HG02840 (cell line): ENCODE measurements around the gene ADGRG6.

Source experiments
- ATAC-seq: cut with Tn5 transposase; IDR thresholded peaks from one replicate; pipeline ENCODE4 v1.9.1; 2021; ENCODE audit warnings: mild to moderate bottlenecking, moderate library complexity, moderate number of reproducible peaks; ENCODE audit not compliant: unreplicated experiment, low FRiP score

ADGRG6 gene

DNA sequence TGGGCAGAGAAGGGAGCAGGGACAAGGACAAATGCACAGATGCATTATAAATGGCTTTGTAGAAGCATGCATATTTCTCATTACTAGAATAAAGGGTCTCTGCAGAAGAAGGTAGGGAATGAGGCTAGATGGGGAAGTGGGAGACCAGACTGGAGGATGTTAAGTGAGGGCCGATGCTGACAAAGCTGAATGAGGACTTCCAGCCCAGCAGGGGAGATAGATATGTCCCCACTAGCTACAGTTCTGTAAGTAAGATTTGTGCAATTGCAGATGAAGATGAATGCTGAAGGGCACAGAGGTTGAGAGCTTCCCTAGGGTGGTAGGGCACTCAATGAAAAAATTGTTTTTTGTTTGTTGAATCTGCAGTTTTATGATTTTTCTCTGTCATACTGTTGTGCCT is 16.9 kb downstream of the ADGRG6 start:
- ATAC-seq: no peak

DNA sequence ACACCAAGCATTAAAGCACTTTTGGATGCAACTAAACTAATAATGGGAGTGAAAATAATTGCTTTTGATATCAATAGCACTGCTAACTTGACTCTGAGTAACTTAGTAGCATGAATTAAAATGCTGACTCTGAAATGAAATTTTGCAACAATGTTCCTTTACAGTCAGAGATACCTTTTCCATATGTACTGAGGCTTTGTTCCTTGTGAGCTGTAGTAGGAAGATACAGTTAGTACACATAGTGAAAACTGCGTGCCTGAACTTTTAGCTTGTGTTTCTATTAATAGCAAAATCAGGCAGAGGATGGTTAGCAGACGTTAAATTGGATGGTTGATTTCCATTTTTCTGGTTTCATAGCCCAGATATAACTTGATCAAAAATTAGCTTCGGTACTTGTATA is 18.6 kb downstream of the ADGRG6 start:
- no peak for ATAC-seq

DNA sequence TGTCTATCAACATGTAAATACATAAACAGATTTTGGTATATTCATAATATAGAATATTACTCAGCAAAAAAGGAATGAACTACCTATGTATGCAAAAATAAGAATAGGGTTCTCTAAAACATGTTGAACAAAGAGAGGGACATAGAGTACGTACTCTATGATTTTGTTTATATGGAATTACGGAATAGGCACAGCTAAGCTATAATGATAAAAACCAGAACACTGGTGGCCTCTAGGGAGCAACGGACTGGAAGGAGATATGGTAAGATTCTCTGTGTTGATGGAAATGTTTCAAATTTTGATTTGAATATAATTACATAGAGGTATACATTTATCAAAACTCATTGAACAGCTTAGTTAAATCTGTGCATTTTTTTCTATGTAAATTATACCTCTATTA is 19.6 kb downstream of the ADGRG6 start:
- no peak for ATAC-seq

DNA sequence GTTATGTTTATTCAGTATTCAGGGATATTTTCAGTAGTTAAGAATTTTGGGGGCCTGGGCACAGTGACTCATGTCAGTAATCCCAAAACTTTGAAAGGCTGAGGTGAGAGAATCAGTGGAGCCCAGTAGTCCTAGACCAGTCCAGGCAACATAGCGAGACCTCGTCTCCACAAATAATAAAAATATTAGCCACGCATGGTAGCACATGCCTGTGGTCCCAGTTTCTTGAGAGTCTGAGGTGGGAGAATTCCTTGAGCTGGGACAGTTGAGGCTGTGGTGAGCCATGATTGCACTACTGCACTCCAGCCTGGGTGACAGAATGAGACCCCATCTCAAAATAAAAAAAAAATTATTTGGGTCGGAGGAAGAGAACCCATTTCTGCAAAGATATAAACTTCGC is 20.3 kb downstream of the ADGRG6 start:
- no peak for ATAC-seq

DNA sequence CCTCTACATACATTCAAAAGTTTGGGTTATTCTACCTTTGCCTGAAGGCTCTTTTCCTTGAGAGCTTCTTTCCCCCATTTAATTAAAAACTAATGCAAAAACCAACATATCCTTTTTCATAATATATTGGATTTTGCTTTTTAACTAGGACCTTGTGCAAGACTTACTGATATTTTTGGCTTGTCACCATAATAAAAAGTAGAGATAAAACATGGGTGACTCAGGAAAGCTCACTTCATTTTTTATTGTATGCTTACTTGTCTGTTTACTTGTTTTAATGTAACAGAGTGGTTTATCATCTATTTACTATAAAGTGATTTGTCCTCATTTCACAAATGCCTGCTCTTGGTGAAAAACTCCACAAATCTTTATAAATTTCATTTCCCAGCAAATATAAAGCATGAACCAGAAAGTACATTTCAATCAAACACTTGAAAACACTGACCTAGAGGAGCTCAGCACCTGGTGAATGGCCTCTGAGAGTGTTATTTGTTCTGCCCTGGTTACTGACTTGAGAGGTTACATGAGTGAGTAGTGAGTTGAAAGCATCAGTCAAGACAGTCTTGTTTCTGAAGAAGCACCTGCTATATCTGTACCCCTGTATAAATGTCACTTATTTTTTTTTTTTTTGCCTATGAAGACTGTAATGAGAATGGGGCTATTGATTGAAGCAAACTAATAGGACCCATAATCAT is 20.8 kb downstream of the ADGRG6 start:
- no peak for ATAC-seq

DNA sequence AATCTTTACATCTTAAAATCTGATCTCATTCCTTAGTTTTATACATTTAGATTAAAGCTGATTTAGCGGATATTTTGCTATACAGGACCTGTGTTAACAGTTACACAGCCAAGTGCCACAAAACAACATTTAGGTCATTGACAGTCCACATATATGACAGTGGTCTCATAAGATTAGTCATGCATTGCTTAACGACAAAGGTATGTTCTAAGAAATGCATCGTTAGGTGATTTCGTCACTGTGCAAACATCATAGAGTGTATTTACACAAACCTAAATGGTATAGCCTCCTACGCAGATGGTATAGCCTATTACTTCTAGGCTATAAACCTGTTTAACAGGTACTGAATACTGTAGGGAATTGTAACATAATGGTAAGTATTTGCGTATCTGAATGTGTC is 21.6 kb downstream of the ADGRG6 start:
- ATAC-seq: no peak

DNA sequence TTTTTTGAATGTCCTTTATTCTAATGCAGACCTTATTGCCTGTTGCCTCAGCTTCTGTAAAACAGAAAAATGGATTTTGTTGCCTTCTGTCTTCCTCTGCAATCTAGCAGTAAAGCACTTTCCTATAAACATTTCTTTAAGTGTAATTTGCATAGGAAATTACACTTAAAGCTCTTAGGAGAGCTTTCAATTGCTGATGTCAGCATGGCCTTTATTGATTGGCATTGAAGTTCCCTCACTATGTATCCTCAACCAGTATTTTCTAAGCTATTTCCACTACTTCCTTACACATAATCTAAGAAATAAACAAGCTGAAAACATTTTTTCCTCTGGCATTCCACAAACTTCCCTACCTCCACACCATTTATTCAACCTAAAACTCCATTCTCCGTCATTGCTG is 22.3 kb downstream of the ADGRG6 start:
- ATAC-seq: no peak

DNA sequence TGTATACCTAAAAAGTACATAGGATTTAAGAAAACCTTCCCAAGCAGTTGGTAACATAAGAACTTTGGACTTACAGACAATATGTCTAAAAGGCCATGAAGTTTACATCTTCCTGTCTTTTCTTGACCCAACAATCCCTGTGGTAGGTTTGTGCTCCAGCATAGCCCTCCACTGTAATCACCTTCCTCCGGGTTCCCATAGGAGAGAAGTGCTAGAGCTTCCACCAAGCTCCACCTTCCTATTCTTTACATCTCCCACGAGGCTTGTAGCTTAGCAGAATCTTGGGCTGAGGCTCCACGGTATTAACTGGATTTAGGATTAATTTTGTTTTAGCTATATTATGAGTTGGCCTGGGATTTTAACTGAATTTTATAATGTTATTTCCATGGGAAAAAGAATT is 23.3 kb downstream of the ADGRG6 start:
- ATAC-seq: no peak

DNA sequence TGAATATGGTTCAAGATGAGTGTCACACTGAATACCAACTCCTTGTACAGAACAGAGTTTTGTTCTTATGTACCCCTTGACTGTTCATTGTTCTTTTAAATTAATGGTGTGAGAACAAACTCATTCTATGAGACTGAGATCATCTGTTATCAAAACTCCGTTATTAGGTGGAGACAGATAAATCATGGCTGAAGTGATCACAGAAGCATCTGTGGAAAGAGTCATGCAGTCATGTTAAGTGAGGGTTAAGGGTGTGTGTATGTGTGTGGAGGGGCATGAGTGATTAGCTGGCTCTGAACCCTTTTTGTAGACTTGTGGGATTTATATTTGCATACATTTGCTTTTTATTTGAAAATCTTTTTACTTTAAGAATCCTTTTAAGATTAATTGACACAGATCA is 24.7 kb downstream of the ADGRG6 start:
- no peak for ATAC-seq

DNA sequence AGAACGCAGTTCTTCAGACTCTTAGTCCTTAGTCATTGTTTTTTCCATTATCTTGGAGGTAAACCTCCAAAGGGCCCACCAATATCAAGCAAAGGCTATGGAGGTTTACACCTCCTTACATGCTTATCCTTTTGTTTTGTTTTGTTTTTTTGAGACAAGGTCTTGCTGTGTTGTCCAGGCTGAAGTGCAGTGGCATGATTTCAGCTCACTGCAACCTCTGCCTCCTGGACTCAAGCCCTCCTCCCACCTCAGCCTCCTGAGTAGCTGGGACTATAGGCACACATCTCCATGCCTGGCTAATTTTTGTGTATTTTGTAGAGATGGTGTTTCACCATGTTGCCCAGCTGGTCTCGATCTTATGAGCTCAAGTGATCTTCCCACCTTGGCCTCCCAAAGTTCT is 26.3 kb downstream of the ADGRG6 start:
- no peak for ATAC-seq

DNA sequence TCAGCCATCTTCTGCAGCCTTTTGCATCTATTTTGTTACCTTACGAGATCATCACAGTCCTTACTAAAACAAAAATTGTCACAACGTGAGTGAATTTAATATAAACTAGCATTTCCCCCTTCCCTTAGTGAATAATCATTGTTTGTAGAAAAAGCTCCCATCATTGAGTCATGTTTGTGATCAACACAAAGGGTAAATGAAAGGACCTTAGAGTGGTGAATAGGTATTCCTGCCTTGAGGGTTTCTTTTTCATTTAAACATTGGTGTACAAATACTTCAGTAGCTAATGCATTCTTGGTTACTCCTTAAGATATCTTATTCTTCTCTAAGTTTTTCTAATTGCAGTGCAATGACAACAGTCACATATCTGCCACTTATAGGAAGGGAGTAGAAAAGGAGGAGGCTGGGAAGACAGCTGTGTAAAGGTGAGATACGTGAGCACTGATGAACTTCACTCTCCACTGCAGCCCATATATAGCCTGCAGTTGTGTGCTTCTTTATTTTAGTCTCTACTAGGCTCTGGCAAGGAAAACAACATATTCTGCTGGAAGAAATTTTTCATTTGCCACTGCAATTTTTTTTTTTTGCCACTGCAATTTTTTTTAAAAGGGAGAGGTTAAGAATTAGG is 27.8 kb downstream of the ADGRG6 start:
- no peak for ATAC-seq

DNA sequence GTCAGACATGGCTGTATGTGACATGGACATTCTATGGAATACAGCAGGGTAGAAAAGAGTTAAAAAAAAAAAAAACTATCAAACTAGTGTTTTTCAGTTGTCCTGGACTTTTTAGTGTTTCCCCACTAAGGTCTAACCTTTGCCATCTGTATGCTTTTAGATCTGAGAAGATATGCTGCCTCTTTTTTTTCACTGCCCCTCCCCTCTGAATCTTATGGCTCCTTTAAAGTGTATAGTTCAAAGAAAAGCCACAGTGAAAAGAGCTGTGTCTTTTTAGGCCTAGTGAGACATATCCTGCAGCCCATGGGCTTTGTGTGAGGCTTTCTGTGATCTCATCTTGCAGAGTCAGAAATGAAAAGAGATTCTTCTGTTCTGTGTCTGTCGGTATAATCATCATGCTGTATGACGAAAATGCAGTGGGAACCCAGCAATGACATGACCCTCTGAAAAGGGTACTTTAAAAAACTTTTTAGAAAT is 29.3 kb downstream of the ADGRG6 start:
- no peak for ATAC-seq

DNA sequence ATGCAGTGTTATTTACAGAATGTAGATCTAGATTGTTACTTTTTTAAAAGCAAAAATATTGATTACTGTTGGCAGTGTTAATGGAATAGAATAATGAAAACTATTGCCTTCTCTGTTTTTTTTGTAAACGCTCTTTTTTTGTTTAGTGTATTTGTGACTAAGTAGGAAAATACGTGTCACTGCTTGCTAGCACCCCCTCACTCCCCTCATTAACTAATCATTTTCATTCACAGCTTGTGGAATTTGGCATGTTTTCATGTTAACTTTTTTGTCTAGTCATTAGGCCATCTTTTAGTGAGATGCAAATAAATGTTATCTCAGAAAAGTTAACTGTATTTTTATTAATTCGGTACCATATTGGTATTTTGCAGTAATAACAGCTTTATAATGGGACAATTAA is 29.8 kb downstream of the ADGRG6 start:
- no peak for ATAC-seq

DNA sequence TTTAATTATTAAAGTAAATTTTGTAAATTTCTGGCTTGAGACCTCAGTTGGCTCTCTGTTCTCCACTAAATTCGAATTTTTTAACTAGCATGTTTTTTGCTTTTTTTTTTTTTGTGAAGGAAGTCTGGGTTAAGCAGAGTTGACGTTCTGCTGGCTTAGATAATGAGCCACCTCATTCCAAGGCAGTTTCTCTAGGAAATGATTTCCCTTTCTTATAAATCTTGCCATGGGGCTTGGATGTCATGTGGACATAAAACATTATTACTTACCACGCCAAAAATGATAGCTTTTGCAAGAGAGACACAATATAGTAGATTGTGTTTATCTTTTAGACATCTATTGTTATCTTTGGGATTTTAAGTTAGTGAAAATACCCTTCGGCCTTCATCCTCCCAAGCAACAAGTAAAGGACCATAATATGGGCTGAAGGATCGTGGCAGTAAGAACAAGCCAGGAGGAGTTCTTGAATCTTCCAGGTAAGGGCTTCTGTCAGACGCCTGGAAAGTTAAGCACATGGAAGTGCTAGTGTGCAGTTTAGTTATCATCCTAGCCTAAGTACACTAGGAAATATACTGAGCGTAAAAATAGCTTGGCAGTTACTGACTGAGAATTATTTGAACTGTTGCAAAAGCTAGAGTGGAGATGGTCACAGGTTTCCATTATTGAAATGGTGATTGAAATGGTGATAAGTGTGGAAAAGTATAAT is 30.7 kb downstream of the ADGRG6 start:
- ATAC-seq: no peak

DNA sequence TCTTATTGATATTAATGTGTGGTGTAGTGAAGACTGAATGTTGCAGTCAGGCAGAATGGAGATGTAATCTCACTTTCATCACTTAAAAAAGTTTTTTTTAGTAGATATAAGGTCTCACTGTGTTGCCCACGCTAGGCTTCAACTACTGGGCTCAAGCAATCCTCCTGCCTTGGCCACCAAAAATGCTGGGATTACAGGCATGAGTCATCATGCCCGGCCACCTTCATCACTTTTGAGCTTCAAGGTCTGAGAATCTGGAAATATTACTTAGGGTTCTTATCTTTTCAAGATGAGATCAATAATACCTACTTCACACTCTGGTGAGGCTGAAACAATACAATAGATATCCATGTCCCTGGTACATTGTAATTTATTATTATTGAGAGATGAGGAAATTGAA is 31.6 kb downstream of the ADGRG6 start:
- ATAC-seq: no peak

DNA sequence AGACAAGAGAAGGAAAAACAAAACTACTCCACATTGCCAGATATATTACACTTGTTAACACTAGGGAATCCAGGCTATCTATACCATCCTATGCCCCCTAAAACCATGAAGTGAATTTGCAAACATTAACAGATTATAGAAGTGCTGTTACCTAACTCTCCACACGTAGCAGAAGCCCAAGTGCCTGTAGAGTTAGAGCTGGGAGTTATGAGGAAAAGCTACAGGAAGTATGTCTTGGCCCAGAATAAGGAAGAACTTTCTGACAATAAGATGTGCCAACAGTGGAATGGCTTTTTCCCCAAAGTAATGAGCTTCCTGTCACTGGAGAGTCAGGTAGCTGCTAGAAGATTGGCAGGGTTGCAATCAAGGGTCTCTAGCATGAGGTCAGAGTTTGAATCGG is 32.5 kb downstream of the ADGRG6 start:
- no peak for ATAC-seq

DNA sequence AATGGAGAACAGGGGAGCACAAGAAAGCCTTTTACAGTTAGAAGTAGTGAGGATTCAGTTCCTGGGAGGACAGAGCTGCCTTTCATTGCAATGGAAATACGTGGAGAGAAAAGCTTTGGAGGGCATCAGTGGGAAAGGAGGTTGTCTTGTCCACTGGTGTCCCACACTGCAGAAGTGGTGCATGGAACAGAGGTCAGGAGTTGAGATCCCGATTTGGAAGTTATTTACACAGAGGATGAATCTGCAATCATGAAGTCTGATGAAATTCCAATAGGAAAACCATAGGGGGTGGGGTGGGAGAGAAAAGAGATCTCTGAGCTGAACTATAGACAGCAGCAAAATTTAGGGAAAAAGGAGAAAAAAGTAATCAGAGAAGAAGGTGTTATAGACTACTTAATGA is 33.6 kb downstream of the ADGRG6 start:
- ATAC-seq: no peak

DNA sequence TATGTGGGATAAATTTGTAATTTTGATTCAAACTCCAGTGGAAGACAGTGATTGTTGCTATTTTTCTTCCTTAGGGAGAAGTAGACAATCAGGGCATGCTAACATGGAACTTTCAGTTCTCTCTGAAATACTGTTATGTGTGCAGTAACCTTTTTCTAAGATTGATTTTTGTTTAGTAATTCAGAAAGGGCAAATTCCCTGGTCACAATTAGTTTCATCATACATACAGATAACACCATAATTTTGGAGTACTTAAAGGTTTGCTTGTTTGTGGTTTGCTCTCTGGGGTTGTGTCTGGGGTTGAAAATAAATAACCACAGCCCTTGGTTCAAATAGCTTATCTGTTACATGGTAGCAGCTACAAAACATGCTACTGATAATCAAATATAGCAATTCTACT is 34.4 kb downstream of the ADGRG6 start:
- ATAC-seq: no peak

DNA sequence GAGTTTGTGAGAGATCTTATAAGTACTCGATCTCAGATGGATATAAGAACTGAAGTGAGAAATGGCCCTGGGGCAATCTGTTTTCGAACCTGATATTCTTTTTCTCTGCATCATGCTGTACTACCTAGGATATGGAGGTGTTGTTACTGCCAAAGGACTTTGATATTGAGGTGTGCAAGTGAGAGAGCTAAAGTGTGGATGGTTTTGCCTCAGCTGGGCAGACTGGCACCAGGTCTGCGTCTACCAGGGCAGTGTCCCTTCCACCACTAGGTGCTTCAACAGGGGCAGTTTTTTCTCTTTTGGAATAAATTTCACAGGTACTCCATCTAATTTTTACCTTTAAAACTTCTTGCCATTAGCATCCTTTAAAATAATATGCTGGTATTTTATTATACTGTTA is 35.0 kb downstream of the ADGRG6 start:
- ATAC-seq: no peak

DNA sequence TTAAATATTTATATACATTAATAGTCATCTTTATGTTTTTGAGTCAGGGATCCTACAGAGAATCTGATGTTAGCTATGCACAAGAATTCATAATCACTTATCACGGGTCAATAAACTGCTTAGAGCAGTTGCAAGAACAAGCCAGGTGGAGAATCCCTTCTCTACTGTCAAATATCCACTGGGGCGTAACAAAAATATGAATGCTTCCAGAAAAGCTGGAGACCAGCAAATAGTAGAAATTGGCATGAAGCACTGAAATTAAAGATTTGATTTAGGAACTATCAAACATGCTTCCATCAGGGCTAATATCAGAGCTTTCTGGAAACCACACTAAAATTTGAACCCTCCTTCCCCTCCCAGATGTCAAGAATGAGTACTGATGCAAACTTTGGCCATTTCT is 37.3 kb downstream of the ADGRG6 start:
- no peak for ATAC-seq

DNA sequence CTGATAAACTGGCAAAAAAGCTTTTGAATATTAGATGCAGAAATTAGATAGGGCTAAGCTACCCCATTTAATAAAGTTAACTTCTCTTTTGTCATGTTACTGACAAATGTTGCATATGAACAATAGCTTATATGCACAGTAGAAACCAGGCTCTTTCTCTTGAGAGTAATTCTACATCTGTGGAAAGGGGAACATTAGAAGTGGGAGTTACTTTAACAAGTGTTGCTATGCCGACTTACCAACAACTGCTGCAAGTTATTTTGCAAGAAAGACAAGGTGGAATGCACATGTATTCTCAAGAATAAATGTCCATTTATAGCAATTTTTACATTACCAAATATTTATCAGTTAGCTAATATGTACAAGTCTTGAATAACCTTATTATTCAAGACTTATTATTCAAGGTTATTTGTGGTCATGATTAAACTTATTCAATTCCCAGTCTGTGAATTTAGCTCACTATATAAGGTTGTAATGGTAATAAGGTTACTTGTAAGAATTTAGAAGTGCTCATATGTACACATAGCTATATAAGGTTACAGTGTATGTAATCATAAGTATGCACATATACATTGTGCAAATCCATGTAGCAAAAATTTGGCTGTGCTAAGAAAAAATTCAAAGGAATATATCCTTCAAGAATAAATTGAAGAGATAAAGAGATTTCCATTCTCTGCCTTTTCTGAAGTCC is 38.3 kb downstream of the ADGRG6 start:
- ATAC-seq: no peak
